NCI-H2029 treated with DMSO at 0.1 percent for 48 hours (cell line): ENCODE results near the gene ARHGAP24.
"Not testable (repeated sequence)": the region's sequence is repeated elsewhere in the genome, so short reads cannot be mapped to it uniquely, and the experiment has no call there.

Experiments
- DNase-seq: peaks from one replicate; lab custom pipeline; 2025; lab: John Stamatoyannopoulos, UW

ARHGAP24 gene

DNA sequence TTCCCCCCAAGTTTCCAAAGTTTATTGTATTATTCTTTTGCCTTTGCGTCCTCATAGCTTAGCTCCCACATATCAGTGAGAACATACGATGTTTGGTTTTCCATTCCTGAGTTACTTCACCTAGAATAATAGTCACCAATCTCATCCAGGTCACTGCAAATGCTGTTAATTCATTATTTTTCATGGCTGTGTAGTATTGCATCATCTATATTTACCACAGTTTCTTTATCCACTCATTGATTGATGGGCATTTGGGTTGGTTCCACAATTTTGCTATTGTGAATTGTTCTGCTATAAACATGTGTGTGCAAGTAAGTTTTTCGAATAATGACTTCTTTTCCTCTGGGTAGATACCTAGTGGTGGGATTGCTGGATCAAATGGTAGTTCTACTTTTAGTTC is 43.6 kb downstream of the ARHGAP24 start:
- DNase-seq: not testable (repeated sequence)

DNA sequence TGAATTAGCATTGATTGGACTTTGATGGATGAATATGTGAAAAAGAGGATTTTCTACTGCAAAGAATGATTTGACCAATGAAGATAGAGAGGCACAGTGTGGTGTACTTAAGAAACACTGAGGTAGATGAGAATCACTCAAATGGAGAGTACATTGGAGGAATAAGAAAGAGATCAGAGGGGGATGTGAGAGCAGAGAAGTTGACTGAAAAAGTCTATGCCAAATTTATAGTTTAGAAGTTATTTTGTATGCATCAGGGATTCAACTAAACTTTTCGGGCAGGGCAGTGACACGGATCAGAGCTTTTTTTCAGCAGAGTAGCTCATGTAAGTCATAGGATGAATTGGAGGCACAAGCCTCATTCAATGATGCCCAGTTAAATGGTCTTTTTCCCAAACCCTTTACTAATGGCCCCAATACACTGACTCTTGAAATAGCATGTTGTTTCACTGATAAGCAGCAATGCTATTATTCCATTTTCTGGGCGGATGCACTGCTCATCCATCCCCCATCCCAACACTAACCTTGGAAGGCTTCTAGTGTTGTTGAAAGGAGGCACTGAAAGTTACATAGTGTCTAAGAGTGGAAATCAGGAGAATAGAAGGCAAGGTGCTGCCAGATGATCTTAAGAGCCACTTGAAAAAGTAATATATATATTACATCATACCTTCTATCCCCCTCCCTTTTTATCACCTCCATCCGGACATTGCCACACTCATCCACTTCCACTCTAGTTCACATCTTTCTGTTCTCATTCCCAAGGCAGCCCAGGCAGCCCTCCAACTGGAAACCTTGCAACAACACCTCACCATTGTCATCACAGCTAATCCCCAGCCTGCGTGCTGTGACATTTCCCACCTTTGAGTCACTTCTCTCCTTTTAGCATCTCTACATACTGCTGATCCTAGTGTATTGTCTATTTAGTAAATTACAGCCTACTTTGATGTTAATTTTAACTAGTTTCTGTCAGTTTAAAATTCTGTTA is 46.1 kb downstream of the ARHGAP24 start:
- DNase-seq: no peak

DNA sequence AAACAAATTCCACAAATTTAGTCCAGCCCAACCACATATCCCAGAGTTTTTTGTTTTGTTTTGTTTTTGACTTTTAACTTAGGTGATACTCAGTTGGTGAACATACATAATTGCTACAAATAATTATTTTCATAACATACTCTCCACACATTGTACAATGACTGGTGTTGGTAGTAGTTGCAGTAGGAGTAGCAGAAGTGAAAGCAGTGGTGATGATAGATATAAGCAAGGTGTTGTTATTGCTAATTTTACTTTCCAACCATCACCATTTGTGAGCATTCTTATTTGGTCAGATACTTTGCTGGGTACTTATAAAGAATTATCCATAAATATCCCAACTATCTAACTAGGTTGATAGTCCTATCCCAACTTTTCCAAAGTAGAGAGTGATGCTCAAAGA is 47.3 kb downstream of the ARHGAP24 start:
- DNase-seq: no peak

DNA sequence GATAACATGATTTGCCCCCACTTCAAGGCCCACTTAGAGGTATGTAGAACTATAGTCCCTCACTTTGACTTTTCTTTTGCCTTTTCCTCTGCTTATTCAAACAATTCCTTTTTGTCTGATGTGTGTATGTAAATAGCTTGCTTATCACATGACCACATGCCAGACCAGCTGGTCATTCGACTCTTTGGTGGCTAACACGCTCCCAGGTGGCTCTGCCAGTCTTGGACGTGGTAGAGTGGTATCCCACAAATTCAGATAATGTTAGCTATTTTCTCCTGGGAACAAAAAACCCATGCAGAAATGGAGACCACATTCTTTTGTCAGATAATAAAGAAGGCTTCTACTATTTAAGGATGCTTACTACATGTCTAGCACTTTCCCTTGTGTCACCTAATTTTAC is 47.9 kb downstream of the ARHGAP24 start:
- no peak for DNase-seq

DNA sequence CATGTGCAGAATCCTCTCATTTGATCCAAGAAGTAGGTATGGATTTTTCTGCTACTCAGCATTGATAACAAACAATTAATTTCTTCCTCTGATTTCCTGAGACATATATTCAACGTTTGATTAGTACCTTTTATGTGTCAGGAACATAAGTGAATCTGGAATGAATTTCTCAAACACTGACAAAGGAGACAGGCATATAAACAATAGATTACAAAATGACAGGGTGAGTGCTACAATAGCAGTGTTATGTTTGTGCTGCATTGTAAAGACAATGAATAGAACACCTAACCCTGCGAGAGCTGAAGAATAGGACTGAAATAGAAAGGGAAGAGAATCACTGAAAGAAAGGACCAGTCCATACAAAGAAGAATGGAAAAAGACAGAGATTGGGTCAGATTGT is 52.9 kb downstream of the ARHGAP24 start:
- no peak for DNase-seq

DNA sequence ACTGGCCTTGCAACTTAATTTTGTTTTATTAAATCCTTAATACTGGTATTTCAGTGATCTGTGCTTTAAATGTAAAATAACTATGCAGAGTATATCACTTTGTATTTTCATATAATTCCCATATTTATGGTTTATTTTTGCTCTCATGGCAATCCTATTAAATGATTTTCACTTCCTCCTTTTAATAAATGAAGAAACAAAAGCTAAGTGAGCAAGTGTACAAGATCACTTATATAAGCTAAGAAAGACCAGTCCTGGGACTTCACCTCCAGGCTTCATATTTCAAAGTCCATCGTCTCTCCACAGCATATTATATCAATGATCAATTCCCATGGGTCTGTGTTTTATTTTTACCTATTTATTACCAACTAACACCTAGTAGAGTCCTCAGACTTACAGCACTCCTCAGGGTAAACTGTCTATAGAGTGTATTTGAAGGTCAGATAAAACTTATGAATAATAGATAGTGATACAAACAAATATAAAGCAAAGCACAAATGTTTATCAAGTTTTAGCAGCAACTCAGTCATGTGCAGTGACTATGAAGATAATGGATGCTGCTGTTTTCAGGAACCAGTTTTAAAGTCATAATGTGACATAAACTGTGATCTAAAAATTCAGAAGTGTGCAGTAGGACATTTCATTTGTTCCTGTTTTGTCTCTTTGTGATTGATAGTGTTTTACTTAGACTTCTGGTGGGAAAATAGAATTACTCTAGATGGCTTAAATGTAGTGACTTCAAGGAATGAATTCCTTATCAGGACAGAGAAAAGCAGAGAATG is 56.8 kb downstream of the ARHGAP24 start:
- DNase-seq: no peak

DNA sequence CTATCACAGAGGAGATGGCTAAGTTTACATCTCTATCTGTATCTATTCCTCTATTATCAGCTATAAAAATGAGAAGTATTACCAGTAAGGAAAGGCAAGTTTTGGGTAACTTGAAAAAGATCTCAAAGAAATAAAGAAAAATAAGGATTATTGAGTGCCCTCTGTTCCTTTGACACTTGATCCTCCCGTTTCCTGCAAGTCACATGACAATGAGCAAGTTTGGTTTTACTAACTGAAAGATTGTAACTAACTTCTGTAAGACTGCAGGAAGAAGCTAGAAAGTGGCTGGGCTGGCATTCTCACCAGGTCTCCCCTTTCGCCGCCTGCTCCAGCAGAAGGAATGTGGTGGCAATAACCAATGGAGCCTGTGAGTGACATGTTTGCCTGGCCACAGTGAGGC is 59.2 kb downstream of the ARHGAP24 start:
- DNase-seq: no peak

DNA sequence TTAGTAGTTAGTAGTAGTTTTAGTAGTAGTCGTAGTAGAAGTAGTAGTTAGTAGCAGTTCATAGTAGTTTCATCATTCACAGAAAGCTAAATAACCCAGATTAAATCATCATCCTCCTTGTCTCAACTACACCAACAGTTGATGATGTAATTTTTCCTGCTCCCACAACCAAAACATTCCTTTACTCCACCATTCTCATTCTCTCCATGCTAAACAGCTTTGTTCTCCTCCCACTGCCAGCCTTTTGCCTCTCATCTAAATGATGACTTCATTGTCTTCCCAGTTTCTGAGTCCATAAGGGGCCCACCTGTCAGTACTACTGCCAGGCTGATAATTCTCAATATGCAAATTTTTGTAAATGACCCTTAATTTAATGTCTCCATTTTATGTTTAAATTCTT is 68.9 kb downstream of the ARHGAP24 start:
- no peak for DNase-seq

DNA sequence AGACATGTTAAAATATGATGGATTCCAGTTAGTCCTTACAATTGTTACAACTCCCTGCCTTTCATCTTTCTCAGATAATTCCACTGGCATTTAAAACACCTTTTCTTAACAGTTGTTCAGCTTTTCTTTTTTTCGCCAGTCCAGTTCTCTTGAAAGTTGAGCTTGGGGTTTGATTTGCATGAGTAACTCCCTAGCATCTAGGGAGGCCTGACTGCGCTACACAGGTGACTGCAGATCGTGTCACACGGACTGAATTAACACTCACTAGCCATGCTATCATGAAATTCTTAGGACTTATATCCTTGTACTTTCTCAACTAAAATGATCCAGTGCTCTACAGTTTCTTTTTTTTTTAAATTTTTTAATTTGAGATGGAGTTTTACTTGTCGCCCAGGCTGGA is 69.8 kb downstream of the ARHGAP24 start:
- no peak for DNase-seq

DNA sequence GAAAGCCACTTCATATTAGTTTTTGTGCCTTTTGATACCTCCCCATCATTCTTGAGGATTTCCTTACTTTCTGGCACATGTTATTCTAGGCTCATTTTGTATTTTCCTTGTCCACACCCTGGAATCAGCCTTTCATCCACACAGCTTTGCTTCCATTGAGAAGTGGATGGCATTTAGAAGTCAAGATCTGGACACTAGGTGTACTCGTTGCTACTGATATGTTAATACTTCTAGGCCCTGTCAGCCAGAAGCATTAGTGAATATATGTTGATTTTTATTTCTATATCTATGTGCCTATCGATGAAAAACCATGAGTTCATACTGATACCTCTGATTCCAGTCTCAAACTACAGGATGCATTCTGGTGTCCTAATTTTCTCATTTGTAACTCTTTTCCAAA is 73.2 kb downstream of the ARHGAP24 start:
- no peak for DNase-seq

DNA sequence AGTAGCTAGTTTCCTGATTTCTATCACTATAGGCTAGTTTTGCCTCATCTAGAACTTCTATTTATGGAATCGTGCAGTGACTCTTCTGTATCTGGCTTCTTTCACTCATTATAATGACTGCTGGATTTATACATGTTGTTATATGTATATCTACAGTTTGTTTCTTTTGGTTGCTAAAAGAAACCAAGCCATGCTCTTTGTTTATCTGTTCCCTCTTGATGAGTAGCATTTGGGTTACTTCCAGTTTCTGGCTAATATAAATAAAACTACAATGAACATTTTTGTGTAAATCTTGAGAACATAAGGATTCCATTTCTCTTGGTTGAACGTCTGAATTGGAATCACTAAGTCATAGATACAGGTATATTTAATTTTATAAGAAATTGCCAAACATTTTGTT is 73.9 kb downstream of the ARHGAP24 start:
- no peak for DNase-seq

DNA sequence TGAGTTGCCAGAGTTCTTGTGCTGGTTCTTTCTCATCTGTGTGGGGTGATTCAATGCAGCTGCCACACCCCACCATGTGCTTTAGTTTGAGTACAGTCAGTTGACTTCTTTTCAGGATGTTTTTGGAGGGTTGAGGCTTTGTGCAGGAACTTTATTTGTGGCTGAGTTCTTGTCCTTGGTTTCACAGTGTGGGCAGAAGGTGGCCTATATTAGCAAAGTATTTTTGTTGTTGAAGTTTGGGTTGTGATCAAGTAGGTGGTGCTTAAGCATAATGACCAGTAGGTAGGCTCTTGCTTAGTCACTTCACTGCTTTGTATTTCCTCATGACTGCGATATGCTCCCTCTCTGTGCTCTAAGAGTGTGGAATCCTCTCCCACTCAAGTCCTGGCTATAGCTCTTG is 80.3 kb downstream of the ARHGAP24 start:
- DNase-seq: no peak

DNA sequence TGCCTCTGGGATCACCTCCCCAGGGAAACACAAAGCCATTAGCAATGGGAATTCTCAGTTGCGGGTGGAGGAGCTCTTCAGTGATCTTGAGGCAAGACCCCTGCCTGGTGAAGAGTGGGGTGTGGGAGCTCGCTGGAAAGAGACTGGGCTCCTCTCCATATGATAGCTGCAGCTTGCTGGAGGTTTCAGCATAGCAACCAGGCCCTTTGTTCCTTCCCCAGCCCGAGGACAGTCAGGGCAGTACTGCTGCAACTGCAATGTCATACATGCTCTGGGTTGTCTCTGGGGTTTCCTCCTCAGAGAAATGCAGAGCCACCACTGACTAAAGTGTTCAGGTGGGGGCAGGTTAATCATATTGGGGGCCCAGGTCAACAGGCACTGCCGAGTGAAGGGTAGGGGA is 81.3 kb downstream of the ARHGAP24 start:
- no peak for DNase-seq

DNA sequence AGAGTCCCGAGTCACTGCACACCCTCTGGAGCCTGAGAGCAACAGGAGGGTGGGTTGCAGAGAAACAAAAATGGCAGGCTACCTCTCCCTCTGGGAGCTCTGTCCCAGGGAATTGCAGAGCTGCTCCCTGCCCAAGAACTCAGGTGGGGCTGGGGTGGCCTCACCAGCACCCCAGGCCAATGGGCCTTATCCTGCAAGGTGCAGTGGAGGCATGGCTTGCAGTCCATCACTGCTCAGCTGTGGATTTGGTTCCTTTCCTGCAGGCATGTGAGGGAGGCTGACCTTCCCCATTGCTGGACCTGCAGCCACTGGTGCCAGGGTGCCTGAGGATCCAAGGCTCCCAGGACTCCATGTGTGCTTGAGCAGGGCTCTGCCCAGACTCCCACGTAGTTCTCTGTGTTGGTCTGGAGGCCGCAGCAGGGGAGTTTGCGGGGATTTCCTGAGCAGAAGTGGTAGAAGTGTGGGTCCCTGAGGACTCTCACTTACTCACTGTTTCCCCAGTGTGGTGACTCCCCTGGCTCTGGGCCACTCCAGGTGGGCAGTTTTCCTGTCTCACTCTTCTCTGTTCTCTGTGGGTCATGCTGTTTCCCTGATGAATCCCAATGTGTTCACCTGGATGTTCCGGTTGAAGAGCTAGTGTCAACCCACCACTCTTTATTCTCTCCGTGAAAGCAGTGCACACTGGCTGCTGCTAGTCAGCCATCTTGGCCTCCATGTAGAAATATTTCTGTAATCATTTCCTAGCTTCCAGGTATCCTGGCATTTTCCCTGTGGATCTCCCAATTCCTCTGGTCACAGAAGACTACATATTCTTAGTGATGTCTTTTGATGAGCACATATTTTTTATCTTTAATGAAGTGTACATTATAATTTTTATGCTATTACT is 82.3 kb downstream of the ARHGAP24 start:
- DNase-seq: no peak

DNA sequence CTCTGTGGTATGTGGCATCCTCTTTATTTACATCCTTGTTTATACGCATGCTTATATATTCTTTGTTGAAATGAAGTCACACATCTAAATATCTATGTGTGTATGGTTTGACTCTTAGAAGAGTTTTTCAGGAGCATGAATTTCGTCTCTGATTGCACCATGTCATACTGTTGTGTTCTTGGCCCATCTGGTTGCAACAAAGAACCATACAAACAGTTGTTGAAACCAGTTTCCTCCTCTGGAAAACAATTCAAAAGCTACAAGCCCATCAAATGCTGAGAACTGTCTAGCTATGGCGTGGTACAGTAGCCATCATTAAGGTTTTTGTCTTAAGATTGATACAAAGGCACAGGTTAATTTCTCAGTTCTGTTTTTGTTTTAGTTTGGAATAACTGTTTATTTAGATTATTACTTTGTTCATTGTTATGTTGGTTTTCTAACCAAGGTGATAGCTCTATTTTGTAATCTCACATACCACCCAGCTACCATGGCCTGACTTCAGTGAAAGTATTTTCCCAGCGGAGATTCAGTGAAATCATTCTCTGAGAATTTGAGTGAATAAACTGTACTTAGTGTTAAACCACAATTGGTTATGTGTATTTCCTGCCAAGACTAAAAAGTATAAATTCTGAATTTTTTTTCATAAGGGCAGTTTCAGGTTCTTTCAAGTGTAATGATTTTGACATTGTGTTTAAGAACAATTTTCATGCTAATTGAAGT is 91.0 kb downstream of the ARHGAP24 start:
- no peak for DNase-seq

DNA sequence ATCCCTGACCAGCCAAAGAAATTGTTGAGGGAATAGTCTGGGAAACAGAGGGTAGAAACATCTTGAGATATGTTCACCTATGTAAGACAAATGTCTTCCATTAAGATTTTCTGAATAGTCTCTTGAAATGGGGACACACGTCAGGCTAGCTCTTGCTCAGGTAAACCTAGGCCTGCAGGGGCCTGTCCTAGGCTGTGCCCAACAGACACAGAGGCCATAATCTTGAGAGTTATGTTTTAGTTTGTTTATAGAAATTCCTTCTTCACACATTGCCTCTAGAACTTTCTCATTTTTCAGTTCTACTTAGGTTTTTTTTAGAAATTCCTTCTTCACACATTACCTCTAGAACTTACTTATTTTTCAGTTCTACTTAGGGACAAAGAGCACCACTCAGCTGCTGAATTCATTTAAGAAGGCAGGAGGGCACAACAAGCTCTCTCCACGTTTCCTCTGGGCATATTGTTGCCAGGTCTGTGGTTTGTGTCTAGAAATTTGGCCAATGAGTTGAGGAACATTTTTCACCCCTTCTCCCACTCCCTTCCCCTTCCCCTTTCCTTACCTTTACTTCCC is 94.9 kb downstream of the ARHGAP24 start:
- no peak for DNase-seq

DNA sequence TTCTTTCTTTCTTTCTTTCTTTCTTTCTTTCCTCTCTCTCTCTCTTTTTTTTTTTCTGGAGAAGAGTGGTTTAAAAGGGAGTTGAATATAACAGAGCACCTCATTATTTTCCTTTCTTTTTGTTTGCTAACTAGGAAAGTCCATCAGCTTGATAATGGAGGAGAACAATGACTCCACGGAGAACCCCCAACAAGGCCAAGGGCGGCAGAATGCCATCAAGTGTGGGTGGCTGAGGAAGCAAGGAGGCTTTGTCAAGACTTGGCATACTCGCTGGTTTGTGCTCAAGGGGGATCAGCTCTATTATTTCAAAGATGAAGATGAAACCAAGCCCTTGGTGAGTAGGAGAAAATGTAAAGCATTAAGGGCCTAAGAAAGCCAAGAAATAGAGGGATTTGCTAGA is 95.4 kb downstream of the ARHGAP24 start:
- DNase-seq: no peak

DNA sequence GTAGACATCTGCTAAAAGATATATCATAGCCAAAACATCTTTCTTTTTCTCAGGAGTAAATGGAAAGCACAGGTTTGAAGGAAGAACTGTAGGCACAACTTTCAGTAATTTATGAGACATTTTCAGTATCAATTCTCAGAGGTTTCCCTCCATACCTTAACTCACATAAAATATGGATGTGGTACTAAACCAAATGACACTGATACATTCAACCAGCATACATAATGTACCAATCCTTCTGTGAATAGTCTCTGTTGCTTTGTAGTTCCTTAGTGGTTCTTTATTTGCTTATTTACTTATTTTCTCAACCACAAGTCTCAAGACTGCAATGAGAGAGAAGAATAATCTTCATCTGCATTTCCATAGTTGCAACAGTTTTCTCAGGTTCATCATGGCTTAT is 96.1 kb downstream of the ARHGAP24 start:
- no peak for DNase-seq

DNA sequence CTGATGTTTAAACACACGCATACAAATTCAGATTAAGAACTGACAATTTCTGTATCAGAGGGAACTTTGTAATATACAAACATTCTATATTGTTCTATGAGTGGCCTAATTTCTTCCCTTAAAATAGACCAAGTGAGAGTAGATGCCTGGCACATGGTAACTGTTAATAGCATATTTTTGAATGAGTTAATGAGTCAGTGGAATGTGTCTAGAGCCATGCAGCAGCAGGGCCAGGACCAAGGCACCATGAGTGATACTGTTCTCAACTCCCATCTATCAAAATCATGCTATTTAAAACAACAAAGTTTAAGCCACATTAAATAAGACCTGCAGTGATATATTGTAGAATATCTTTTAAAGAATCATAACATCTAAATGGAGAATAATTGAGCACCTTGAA is 98.3 kb downstream of the ARHGAP24 start:
- no peak for DNase-seq

DNA sequence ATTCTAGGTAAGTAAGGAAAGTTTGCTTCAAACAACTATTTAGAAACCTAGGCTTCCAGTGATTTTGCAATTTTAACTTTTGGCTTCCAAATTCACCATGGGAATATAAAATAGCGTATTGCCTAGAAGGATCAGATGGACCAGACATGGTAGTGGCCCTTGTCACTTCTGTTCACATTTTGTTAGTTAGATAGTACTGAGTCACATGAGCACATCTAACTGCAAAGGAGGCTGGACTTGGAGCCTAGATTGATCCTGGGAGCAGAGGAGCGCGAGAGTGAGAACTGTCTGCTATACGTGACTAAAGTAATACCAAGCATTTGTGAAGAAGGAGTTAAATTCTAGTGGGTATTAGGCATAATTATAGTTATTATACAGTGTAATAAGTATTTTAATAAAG is 102.4 kb downstream of the ARHGAP24 start:
- DNase-seq: no peak

DNA sequence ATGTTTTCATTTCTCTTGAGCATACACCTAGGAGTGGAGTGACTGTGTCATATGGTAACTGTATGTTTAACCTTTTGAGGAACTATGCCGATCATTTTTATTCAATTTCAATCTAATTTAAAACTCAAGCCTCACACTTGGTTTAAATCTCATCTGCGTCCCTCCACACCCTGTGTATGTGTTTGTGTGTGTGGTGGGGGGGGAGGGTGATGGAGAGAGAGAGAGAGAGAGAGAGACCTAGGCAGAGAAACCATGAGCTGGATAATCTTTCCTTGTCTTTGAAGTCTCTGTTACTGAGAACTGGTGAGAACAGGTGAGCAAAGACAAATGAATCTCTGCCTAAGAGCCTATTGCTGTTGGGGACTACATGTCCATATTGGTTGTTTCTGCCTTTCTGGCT is 105.0 kb downstream of the ARHGAP24 start:
- DNase-seq: no peak
